Cortex of kidney (tissue), 1 donor: ENCODE data around the gene SH3BP4.

ENCODE experiments used
- DNase-seq: peaks from one replicate; lab custom pipeline; 2025; lab: John Stamatoyannopoulos, UW

Gene SH3BP4

GRCh38 chr2:234951664-234952269 lies at the start of gene SH3BP4:
Gene SH3BP4 (plus strand): TSS chr2:234952017. CDS start chr2:235035003, 82,986 bp downstream.
- peak; percentile 65 for DNase-seq

- no peak for DNase-seq
These were observed 47.0 kb upstream of the SH3BP4 start for GRCh38 chr2:234904785-234905184.

GRCh38 chr2:234905547-234906265 lies 46.1 kb upstream of the SH3BP4 start:
- no peak for DNase-seq

- no peak for DNase-seq
These were observed 41.6 kb upstream of the SH3BP4 start for GRCh38 chr2:234910186-234910679.

GRCh38 chr2:234911271-234911670 lies 40.5 kb upstream of the SH3BP4 start:
- no peak for DNase-seq

GRCh38 chr2:234912437-234912836 lies 39.4 kb upstream of the SH3BP4 start:
- DNase-seq, result no peak

- DNase-seq, result no peak
These were observed 38.6 kb upstream of the SH3BP4 start for GRCh38 chr2:234913208-234913626.

GRCh38 chr2:234914371-234915154 lies 37.3 kb upstream of the SH3BP4 start:
- no peak for DNase-seq

GRCh38 chr2:234916674-234917073 lies 35.1 kb upstream of the SH3BP4 start:
- no peak for DNase-seq

- no peak for DNase-seq
These were observed 34.4 kb upstream of the SH3BP4 start for GRCh38 chr2:234917211-234917975.

- DNase-seq, result no peak
These were observed 32.1 kb upstream of the SH3BP4 start for GRCh38 chr2:234919711-234920110.

- DNase-seq, result no peak
These were observed 31.0 kb upstream of the SH3BP4 start for GRCh38 chr2:234920836-234921235.

GRCh38 chr2:234929002-234929401 lies 22.8 kb upstream of the SH3BP4 start:
- DNase-seq, result no peak

GRCh38 chr2:234930397-234930796 lies 21.4 kb upstream of the SH3BP4 start:
- no peak for DNase-seq

GRCh38 chr2:234931371-234931770 lies 20.4 kb upstream of the SH3BP4 start:
- no peak for DNase-seq

GRCh38 chr2:234932591-234933168 lies 19.1 kb upstream of the SH3BP4 start:
- DNase-seq, result no peak

- no peak for DNase-seq
These were observed 16.5 kb upstream of the SH3BP4 start for GRCh38 chr2:234935311-234935710.

GRCh38 chr2:234939576-234939975 lies 12.2 kb upstream of the SH3BP4 start:
- DNase-seq, result no peak

GRCh38 chr2:234939996-234940395 lies 11.8 kb upstream of the SH3BP4 start:
- DNase-seq, result no peak

- DNase-seq, result no peak
These were observed 11.3 kb upstream of the SH3BP4 start for GRCh38 chr2:234940527-234940926.

- no peak for DNase-seq
These were observed 6.4 kb upstream of the SH3BP4 start for GRCh38 chr2:234945339-234945873.
